ENCODE measurements around the gene RBSN.

DNA sequence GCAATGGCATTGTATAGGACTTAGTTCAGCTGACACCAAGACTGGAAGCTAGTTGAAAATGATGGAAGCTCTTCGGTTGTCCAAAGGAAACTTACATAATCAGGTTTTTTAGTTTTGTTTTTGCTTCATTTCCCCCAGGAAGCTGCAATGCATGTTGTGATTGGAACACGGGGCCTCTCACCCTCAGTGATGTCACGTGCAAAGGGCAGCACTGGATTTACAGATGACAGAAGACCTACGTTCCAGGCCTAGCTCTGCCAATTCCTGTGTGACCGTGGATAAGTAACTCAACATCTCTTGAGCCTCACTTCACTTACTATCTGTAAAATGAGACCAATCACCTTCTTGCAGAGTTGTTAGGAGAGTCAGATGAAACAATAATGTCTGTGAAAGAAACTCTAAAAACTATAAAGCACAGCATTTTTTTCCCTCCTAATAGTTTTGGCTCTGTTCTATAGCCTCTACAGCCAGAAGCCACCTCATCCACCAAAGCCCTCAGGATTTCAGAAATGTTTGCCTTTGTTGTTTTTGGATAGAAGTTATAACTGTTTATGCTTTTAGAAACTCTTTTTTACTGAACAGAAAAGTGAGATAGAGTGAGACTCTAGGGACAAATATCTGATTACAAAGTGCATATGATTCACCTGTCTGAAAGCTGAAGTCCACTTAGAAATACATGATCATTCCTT lies 4.6 kb downstream of the RBSN start:
- TF ChIP-seq, protein P1, sequence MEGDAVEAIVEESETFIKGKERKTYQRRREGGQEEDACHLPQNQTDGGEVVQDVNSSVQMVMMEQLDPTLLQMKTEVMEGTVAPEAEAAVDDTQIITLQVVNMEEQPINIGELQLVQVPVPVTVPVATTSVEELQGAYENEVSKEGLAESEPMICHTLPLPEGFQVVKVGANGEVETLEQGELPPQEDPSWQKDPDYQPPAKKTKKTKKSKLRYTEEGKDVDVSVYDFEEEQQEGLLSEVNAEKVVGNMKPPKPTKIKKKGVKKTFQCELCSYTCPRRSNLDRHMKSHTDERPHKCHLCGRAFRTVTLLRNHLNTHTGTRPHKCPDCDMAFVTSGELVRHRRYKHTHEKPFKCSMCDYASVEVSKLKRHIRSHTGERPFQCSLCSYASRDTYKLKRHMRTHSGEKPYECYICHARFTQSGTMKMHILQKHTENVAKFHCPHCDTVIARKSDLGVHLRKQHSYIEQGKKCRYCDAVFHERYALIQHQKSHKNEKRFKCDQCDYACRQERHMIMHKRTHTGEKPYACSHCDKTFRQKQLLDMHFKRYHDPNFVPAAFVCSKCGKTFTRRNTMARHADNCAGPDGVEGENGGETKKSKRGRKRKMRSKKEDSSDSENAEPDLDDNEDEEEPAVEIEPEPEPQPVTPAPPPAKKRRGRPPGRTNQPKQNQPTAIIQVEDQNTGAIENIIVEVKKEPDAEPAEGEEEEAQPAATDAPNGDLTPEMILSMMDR (IDR thresholded peaks at IDR 0.05): no peak
- no peak for TF ChIP-seq POLR2A (IDR thresholded peaks at IDR 0.05)
- no peak for TF ChIP-seq EP300 (IDR thresholded peaks at IDR 0.05)
- TF ChIP-seq POLR2AphosphoS5 (IDR thresholded peaks at IDR 0.05): no peak

All from sigmoid colon (tissue), 4 donors.